Cardiac fibroblast (primary cell): ENCODE measurements around the gene TNNC1.

ENCODE experiments used
- DNase-seq, 2 donors: peaks; one replicate each; pipeline versions ENCODE4 v3.0.0 to v3.0.0-alpha.2; 2010; ENCODE audit warnings: low read depth in 2 of 2
- H3K4me3 ChIP-seq, 2 donors: replicated peaks in 1 of 2; 1 replicate in 1 of 2; 2 replicates in 1 of 2; pipeline ENCODE4 v1.5.1; 2011; ENCODE audit warnings: low read depth in 2 of 2, low read length in 2 of 2, mild to moderate bottlenecking in 2 of 2, moderate library complexity in 1 of 2
- TF ChIP-seq, protein P1 (sequence below): IDR thresholded peaks from one replicate; pipeline ENCODE4 v1.5.1; 2011; ENCODE audit warnings: low read depth, mild to moderate bottlenecking, low read length, inconsistent platforms

The TNNC1 gene

DNA sequence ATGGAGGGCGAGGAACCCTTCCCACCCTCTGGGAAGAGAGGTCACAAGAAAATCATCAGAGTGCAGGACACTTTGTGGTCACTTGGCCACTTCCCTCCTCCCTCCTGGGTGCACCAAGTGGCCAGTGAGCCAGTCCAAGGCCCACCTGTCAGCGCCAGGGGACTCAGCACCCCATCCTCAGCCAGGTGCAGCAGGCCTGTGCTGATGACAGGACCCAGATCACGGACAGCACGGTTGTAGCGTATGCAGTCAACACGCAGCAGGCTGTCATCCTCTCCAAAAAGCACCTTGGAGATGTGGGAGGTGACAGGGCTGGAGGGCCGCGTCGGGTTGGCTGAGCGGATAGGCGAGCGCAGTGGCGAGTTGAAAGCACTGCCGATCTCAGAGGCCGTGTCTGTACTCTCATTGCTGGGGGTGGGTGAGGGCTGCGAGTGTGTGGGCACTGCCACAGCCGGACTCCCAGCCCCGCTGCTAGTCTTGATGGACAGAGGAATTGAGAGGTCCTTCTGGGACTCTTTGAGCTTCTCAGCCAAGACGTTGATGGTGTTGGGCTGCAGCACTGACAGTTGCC lies 50.5 kb downstream of the TNNC1 start:
- H3K4me3 ChIP-seq: no peak overlapping the region
- TF ChIP-seq, protein P1, sequence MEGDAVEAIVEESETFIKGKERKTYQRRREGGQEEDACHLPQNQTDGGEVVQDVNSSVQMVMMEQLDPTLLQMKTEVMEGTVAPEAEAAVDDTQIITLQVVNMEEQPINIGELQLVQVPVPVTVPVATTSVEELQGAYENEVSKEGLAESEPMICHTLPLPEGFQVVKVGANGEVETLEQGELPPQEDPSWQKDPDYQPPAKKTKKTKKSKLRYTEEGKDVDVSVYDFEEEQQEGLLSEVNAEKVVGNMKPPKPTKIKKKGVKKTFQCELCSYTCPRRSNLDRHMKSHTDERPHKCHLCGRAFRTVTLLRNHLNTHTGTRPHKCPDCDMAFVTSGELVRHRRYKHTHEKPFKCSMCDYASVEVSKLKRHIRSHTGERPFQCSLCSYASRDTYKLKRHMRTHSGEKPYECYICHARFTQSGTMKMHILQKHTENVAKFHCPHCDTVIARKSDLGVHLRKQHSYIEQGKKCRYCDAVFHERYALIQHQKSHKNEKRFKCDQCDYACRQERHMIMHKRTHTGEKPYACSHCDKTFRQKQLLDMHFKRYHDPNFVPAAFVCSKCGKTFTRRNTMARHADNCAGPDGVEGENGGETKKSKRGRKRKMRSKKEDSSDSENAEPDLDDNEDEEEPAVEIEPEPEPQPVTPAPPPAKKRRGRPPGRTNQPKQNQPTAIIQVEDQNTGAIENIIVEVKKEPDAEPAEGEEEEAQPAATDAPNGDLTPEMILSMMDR: no peak

DNA sequence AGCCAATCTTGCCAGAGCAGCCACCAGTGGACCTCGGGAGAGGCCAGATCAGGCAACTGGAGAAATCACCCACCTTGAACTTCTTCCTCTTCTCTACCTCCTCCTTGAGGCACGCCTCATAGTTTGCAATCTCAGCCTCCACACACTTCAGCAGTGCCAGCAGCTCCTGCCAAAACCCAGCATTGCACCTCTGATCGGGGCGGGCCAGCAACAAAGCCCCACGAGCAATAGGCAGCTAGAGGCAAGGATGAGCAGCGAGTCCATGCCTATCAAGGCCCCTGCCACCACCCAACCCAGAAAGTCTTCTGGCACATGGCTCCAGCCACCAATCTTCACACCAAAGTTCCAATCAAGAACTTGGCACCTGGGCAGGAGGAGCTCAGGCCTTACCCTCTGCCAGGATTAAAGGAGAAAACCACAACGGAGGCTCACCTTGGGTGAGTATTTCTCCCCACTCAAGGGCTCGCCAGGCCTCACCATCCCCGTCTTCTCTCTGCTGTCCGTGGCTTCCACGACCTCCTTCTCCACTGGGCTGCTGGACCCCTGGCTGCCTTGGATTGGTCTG lies 51.1 kb downstream of the TNNC1 start:
- H3K4me3 ChIP-seq: no peak overlapping the region
- no peak for DNase-seq
- TF ChIP-seq, protein P1: no peak

More for the DNA sequence above, 50.5 kb downstream of the TNNC1 start:
- no peak for DNase-seq

DNA sequence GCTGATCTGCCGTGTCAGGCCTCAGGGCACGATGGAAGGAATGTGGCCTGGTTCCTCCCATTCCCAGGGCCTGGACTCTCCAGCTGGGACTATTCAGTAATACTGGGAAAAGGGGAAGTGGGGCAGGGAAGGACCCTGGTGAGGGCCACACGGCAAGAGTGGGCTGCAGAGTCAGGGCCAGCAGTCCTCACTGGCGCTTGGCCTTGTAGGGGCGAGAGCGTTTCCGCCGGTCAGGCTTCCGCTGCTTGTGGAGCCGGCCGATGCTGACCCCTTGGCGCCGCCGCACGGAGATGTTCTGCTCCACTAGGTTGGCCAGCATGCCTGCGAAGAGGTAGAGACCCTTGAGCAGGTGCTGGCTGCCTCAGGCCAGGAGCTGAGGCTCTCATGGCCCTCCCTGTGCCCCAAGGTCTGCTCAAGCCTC lies 51.7 kb downstream of the TNNC1 start:
- DNase-seq: no peak
- TF ChIP-seq, protein P1: no peak
- no peak overlapping the region for H3K4me3 ChIP-seq

DNA sequence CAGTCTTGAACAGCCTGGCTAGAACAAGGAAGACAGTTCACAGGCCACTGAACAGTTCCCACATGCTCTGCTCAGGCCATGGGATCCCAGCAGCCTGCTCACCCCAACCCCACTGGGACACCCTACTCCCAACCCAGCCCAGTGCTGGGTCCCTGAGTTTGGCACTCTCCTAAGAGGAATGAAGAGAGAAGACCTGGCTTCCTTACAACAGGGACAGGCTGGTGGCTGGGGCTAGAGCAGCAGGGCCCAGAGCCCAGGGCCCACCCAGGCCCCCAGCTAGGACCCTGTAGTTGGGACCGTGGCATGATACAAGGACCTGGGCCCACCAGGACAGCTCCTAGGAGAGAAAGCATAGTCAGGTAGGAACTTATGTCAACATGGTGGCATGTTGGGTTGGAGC lies 52.3 kb downstream of the TNNC1 start:
- DNase-seq: no peak
- TF ChIP-seq, protein P1: no peak

More for the DNA sequence above, 52.3 kb downstream of the TNNC1 start:
- no peak overlapping the region for H3K4me3 ChIP-seq
